Stimulated activated CD8-positive, alpha-beta memory T cell treated with anti-CD3 and anti-CD28 coated beads, Interleukin-7, amount 100 ng/mL, for 24 hours (primary cell): ENCODE data around the gene LMAN2.
A peak's percentile ranks its signal among the peaks of the same experiment; 100 is the strongest.

Experiments
- DNase-seq: peaks from one replicate; pipeline ENCODE4 v3.0.0-alpha.2; 2020; ENCODE audit warnings: low read depth

The LMAN2 gene

DNA sequence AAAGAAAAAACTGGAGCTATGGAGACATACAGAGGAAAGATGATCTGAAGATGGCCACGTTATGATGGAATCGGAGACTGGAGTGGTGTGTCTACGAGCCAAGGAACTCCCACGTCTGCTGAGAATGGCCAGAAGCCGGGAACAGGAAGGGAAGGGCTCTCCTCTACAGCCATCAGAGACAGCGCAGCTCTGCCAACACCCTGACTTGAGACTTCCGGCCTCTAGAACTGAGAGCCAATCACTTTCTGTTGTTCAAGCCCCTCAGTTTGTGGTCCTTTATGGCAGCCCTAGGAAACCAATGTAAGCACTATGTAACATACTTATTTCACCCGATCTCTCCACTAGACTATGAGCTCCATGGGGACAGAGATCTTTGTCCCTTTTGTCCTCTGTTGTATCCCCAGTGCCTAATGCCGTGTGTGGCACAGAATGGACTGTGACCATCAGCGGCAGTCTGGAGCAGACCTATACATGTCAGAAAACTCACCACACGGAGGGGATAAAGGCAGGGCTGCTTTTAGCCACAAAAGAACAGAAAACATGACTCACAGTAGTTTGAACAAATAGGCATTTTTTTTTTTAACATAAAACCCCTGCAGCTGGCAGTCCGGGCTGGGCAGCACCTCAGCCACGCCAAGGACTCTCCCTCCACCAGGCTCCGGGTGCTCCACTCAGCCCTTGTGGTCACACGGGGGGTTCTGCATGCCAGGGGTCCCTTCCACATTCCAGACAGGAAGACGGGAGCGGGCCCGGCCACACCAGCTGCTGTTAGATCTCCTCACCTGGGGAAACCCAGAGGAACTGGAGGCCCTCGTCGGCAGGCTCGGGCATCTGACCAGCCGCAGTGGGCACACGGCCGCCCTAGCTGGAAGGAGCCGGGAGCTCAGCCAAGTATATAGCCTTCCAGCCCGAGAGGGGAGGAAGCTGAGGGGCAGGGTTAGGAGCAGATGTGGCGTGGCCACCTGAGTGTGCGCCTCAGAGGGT is 23.6 kb downstream of the LMAN2 start:
- DNase-seq, result no peak

DNA sequence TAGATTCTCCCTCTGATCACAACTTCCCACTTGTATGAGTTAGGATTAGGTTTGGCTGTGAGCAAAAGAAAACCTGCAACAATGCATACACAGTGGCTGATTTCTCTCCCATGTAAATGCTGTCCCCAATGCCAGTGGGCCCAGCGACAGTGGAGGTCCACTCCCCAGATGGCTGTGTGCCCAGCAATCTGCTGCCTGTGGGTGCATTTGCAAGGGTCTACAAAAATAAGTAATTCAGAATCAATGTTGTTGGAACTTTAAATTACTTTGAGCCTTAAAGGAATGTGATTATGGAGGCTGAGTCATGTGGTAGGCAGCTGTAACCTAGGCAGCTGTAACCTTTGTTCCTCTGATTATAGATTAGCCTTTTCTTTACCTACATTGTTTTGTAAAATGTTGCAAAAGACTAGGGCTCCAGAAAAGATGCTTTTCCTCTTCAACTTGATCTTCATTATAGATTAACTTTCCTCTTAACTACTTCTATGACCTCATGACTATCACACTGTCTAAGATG is 25.5 kb downstream of the LMAN2 start:
- DNase-seq, result no peak

DNA sequence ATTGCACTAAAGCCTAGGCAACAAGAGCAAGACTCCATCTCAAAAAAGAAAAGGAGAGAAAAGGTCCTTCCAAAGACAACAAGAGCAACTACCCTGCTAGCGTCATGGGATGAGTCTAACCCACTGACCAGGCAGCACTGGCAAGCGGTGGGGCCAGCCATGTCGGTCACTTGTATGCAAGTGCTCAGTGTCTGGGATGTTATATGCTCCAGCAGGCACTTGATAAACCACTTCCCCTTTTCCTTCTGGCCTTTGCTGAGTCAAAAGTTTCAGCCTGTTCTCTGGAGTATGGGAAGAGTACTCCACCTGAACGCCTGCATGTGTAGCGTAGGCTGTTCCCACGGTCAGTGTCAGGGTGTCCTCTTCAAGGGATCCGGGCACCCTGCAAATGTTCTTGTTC is 30.6 kb downstream of the LMAN2 start:
- no peak for DNase-seq

DNA sequence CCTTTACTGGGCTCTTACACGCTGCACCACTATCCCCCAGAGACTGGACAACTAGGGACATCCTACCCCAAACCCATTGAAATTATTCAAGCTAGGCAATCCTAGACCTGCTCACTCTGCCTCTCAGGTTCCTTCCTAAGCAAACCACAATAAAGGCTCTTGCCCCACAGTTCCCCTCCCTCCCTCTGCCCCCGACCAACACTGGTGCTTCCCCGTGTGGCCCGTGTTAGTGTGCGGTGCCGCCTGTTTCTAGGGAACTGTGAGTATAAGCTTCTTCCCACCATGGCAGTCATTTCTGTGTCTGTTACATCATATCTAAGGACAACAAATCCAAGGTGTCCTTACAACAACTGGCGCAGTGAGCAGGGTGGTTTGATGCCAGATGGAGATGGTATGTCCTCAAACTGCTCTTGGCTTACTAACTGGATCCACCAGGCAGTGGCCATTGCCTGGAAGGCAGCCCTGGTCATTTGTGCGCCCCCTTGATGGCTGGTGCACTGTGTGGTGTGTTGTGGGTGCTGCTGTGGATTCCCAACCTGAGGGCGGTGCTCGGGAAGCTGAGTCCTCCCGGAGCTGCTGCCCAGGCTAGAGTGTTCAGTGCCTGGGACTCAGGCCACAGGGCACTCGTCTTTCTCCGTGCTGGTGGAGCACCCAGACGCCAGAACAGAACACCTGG is 31.4 kb downstream of the LMAN2 start:
- DNase-seq, result no peak

DNA sequence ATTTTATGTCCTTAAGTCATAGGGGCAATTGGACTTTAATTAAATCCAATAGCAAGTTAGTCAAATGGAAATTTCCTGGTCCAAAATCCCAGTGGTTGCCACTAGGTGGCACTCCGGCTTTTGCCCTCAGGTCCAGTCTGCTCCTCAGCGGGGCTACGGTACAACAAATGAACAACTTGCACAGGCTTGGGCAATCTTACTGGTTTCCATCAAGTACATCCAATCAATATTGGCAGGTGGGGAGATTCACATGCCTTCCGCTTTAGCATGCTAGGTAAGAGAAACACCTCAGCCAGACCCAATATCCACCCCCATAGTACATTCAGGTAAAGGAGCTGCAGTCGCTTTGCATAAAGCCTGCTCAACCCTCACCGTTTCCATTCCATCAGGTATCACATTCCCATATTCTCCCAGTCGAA is 33.5 kb downstream of the LMAN2 start:
- DNase-seq, result peak; percentile 66

DNA sequence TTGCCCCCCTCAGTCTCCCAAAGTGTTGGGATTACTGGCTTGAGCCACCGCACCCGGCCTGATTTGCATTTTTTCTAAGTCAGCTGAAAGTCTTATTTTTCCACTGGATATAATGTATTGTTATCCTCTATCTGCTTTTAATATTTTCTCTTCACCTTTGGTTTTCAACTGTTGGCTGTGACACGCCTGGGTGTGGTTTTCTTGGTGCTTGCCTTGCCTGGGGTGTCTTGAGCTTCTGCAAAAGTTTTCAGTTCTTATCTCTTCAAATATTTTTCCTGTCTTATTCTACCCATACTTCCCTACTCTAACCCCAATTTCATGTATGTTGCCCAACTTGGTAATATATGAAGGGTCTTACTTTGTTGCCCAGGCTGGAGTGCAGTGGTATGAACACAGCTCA is 35.5 kb downstream of the LMAN2 start:
- no peak for DNase-seq

DNA sequence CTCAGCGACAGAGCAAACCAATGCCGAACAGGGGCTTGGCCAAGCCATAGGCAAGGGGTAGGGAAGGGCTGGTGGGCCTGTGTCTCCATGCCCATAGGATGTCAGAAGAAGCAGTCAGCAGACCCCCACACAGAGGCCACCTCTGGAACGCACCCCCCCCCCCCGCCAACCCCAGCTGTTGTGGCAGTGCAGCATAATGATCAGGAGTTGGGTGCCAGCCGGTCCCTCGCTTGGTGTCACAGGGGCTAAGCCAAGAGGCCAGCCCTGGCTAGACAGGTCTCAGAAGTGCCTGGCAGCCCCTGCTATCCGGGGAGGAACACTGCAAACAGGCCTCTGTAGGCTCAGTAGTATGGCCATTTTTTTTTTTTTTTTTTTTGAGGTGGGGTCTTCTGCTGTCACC is 36.1 kb downstream of the LMAN2 start:
- DNase-seq, result no peak

DNA sequence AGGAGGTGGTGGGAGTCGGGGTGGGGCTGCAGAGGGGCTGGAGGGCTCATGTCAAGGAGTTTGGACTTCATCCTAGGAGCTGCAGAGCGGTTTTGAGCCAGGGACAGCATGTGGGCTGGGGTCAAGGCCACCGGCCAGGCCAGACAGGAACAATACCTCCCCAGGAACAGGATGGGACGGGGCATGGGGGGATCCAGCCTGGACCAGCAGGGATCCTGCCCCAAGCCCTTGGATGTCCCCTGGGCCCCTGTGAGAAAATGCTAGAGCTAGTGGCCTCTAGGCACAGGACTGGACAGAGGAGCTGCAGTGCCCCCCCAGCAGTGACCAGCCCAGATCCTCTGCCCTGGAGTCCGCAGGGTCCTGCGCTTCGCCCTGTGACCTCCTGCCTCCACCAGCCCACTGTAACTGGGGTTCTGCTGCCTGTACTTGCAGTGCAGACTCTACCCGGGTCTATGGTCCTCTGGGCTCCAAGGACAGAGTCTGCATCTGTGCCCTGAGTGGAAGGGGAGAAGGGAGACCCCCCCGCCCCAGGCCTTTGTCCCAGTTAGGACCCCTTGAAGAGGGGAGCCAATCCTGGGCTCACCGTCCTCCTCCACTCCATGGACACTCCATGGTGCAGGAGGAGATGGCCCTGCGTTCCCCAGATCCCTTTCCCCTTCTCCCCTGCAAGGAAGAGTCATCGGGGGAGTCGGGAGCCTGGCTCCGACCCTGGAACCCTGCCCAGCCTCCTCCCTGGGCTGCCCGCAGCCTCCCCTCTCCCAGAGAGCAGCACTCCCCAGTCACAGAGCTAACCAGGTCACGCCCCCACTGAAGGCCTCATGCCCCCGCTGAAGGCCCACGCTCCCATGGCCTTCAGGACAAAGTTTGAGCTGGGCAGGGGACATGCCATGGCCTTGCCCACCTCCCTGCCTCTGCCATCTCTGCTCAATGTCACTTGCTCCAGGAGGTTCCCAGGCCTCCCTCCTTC is 36.8 kb downstream of the LMAN2 start:
- no peak for DNase-seq

DNA sequence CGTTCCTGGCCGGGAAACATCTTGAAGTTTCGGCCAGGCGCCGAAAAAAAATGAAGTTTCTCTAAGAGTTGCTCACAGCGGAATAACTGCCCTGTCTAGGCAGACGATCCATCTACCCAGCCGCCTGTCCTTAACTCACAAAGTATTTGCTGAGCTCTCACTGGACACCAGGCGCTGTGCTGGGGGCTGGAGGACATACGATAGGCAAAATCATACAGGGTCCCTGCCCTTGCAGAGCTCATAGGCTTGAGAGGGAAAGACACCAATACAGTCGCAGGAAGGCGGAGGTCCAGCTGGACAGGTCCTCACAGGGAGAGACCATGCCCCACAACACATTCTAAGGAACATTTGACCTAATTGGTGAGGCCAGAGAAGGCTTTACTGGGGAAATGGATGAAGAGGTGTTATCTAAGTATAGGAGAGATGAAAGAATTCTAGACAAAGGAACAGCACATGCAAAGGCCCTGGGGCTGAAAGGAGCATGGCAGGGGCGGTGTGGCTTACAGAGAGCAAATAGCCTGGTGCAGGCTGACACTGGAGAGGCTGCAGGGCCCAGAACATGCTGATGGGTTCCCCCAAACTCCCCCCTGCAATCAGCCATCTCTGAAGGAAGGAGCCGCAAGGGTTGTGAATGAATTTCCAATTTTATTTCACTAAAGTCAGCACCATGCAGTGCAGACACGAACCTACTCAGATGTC is 37.8 kb downstream of the LMAN2 start:
- no peak for DNase-seq

DNA sequence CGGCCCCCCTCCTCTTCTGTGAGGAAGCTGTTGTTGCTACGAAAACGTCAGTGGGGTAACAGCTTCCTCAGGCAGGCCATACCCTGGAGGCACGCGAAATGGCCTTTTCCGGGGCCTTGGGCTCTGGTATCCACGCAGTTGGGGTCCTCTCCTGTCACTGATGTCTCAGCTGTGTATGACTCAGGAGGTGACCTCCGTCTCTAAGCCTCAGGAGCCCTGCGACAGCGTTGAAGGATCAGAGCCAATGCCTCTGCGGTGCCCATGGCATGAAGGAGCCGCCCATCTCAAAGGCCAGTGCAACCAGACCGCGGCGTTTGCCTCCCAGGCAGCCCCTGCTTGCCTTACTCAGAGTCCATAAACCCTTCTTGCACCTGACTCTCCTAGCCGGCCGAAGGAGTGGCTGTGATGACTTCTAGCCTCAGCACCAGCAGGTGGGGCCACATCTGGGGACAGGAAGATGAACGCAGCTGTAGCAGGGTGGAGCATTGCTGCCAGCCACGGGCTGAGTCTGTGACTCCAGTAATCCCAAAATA is 38.8 kb downstream of the LMAN2 start:
- no peak for DNase-seq

DNA sequence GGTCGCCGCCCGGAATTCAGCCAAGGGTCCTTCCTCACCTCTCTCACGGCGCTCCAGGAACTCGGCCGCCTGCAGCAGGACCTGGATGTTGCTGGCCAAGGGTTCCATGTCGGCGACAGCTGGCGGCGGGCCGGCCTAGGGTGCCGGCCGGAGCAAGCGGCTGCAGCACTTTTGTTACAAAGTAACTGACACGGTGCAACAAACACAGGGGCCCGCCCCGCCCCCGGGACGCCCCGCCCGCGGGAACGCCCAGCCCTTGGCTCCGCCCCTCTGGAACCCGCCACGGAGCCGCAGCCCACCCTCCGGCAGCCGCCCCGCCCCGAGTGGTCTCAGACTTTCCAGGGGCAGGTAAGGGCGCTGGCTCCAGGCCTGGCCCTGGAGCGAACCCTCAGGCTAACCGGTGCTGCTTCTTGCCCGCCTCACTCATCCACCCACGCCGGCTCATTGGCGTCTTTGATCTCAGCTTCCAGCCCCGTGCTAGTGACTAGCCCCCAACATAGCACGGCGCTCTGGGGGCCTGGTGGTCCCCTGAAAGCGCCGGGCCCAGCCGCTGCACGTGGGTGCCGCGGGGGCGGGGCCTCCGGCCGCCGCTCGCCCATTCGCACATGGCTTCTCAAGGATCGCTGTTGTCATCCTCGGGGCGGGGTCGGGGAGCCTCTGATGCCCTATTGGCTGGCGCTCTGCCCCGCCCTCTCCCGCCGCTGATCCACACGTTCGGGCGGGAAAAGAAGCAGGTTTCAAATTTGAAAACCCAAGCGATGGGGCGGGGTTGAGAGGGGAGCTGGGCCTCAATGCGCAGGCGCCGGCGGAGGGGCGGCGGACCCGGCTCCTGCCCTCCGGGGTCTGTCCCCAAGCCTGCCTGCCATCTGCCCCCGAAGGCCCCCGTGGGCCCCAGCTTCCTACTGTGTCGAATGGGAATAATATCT is 39.5 kb downstream of the LMAN2 start, which contains the start of gene MXD3:
Gene MXD3, minus strand, starts transcription at position 176 of the 926 bp plus-strand sequence. Its CDS starts 68 bp downstream, at position 108.
- DNase-seq, result peak; percentile 92

DNA sequence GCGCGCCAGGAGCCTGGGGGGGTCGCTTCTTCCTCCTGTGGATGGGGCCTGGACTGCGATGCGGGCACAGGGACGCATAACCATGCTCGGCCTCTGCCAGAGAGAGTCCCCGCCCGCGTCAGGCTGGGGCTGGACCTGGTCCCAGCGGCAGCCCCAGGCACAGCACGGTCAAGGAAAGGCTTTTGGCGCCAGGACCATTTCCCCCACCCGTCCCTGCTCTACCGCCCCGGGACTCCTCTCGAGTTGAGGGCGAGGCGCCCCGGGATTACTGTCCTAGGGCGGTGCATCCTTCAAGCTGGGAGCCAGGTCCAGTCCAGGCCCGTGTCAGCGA is 40.1 kb downstream of the LMAN2 start:
- no peak for DNase-seq

DNA sequence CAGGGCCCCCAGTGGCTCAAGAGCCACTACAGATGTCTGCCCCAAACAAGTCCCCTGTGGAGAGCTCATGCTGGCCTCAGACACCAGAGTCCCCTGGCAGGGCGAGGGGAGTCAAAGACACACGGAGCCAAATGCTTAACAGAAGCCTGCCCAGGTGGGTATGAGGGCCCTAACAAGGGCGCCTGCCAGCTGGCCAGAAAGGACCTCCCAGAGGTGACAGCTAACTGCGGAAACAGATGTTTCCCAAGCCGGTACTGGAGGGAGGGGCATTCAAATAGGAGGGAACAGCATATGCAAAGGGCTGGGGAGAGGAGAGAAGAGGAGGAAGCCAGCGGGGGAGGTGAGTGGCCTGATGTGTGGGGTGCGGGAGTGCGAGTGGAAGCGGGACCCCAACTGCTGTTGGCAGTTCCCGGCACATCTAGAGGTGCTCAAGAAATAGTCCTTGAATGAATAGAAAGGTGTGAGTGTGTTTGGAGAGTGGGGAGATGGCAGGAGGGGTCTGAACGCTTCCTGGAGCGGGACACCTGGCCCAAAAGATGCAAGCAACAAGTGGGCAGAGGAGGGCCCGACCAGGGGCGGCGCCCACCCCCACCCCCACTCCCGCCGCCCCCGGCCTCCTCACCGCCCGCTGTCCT is 40.6 kb downstream of the LMAN2 start:
- no peak for DNase-seq

DNA sequence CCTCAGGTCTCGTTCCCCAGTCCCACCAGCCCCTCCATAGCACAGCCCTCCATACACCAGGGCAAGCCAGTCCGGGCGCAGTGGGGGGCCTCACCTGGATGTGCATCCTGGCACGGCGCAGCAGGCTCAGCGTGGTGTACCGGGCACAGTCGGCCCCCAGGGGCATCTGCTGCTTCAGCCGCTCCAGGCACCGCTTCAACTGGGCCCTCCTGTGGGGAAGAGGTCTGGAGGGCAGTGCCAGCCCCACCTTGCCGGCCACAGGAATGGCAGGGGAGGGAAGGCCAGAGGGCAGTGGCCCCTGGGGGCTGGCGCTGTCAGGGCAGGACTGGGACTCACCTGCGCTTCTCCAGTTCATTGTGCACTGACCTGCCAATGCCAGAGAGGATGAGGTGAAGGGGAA is 41.1 kb downstream of the LMAN2 start:
- DNase-seq, result no peak

DNA sequence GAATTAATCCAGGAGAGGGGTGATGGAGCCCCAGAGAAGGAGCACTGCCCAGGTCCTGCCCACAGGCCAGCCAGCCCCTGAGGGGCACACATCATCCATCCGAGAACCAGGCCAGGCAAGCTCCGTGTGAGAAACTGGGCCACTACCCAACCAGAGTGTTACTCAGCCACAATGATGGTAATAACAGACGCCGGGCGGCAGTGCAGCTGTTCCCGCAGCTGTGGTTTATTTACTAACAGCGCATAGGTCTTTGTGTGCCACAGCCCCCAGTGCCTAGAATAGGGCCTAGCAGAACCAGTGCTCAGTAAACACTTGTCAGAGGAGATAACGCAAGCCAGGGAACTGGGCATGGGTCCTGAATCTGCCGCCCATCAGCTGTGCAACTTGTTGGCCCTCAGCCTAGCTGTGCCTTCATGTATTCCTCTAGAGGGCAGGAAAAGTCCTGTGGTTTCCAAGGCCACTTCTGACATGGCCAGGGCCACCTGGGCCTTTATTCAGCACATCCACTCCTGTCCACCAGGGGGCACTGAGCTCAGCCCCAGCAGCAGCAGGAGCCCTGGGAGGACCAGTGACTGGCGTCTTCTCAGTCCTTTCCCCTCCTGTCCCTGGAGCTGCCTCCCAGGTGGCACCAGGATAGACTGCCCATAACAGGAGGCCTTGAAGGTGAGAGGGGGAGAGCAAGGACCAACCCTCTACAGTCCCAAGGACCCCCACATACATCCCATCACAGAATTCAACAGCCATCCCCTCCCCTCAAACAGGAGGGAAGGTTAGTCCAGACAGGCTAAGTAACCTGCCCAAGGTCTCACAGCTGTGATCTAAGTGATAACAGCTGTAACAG is 41.9 kb downstream of the LMAN2 start:
- DNase-seq, result peak; percentile 48

DNA sequence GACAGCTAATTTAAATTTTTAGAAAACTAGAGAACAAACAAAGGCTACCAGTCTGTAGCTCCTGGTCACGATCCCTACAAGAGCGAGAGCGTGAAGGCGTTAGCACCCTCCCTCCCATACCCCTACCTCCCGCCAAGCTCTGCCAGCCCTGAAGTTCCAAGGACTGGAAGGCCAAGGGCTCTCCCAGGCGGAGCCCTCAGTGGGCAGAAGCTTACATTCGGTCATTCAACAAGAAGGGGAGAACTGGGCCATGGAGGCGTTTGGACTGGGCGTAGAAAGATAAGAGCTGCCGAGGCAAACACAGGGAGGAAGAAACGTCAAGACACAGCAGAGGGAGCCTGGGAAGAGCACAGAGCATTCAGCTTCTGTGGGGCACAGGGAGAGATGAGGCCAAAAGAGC is 42.7 kb downstream of the LMAN2 start:
- no peak for DNase-seq

DNA sequence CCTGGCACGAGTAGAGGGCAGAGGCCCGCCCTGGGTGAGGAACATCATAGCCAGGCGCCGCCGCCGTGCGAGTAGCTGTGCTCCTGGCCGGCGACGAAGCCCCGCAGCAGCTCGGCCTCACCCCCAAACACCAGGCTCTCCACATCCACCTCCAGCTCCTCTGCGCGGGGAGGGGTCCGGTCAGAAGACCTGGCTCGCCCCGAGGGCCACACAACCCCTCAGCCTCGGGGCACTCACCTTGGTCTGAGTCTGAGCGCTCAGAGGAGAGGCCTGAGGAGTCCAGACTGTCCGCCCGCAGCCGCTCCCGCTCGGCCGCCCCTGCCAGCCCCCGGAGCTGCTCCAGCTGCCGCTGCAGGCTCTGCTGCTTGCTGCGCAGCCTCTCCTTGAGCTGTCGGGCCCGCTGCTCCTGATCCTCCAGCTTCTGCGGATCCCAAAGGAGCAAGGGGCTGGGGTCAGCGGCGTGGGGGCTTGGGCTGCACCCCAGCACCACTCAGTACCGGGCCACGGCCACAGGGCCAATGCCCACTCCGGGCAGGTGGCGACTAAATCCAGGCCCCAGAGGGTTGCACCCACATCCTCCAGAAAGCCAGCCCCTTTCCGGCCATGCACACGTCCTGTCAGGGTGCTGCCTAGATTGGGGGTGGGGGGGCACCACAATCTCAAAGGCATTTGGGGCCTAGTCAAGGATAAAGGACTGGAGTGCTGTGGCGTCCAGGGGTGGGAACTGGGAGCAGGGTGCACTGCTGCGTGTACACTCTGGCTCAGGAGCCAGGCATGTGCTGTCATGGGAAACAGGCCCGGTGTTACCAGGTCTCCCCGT is 43.7 kb downstream of the LMAN2 start:
- no peak for DNase-seq
